Muscle layer of duodenum (tissue), 2 donors: Measurements from ENCODE around the gene RPS2.
"Not testable (repeated sequence)": the region's sequence is repeated elsewhere in the genome, so short reads cannot be mapped to it uniquely, and the experiment has no call there.

Experiments
- H3K27ac ChIP-seq: one replicate; pipeline ENCODE4 v1.7.0; 2013; ENCODE audit warnings: mild to moderate bottlenecking, low read length
- H3K27me3 ChIP-seq: one replicate; pipeline ENCODE4 v1.7.0; 2013; ENCODE audit warnings: low read depth, mild to moderate bottlenecking, control low read depth, low read length
- H3K36me3 ChIP-seq, 2 donors: one replicate each; pipeline ENCODE4 v1.7.0; 2013; ENCODE audit warnings: low read length in 2 of 2, control low read depth in 1 of 2, mild to moderate bottlenecking in 1 of 2; ENCODE audit not compliant: insufficient read depth in 2 of 2, control insufficient read depth in 1 of 2
- H3K4me1 ChIP-seq, 2 donors: one replicate each; pipeline ENCODE4 v1.7.0; 2013; ENCODE audit warnings: low read length in 2 of 2, mild to moderate bottlenecking in 2 of 2, control low read depth in 1 of 2, moderate library complexity in 1 of 2; ENCODE audit not compliant: insufficient read depth in 2 of 2, control insufficient read depth in 1 of 2
- H3K4me3 ChIP-seq, 2 donors: one replicate each; pipeline ENCODE4 v1.7.0; 2013; ENCODE audit warnings: low read length in 2 of 2, low read depth in 1 of 2, mild to moderate bottlenecking in 1 of 2
- H3K9me3 ChIP-seq, 2 donors: one replicate each; pipeline ENCODE4 v1.7.0; 2013; ENCODE audit warnings: low read length in 2 of 2, control low read depth in 1 of 2, mild to moderate bottlenecking in 1 of 2; ENCODE audit not compliant: control insufficient read depth in 1 of 2
- donor health status: healthy.

RPS2 gene

DNA sequence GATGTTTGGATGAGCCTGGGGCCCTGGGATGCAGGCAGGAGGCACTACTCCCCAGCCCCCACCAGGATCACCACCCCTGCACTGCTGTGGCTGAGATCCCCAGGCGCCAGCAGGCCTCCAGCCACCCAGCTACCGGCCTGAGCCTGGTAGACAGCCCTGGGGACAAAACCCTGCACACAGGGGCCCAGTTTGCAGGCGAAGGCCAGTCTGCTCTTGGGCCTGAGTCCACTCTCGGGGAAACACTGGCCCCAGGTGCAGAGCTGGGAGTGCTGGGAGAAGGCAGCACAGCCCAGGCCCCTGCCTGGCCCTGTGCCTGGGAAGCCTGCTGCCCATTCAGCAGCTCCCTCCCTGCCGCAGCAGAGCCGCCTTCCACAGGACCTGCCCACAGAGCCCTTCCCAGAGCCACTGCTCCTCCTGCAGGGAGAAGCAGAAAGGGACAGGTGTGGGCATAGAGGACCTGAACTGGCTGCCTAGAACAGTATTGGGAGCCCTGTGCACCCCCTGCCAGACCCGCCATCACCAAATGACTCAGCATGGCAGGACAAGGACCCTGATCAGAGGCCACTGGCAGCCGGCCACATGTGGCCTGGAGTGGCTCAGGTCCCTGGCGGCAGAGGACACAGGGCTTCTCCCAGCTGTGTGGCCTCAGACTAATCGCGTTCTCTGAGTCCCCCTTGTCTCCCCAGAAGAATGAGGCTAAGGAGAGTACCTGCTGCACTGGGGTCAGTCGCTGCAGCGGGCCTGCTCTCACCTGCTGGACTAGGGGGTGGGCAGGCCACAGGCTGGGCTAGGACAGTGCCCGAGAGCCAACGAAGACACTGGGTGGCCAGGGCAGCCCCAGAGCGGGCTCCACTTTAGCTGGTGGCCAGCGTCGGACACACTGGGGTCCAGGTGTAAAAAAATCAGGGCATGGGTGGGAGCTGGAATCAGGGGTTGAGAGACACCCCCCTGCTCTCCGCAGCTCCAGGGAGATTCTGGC, 32.3 kb downstream of the RPS2 start:
- Histone ChIP-seq H3K9me3 (no peaks in the 10 kb centered on the region), H3K27ac (no peak overlapping the region), H3K4me1 (peaks cover 0 to 3% of the 10 kb centered on the region in 2 donors), H3K36me3 (peaks cover 4 to 5% of the 10 kb centered on the region in 2 donors), H3K27me3 (no peaks in the 10 kb centered on the region), H3K4me3 (no peak overlapping the region)

DNA sequence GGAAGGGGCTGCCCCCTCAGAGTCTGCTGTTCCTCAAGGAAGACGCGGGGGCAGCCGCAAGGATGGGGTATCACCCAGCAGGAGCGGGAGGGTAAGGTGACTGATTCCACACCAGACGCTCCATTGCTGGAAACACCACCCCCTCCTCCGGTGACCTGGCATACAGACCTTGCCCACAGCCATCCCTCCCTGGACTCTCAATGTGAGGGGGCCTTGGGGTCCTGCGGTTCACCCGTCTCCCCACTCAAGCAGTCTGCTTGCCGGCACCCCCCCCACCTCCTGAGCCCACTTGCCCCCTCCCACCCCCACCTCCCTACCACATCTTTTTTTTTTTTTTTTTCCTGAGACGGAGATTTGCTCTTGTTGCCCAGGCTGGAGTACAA, 34.3 kb downstream of the RPS2 start:
- Histone ChIP-seq H3K4me1 (peaks cover 0 to 3% of the 10 kb centered on the region in 2 donors), H3K27me3 (no peaks in the 10 kb centered on the region), H3K27ac (no peak overlapping the region), H3K9me3 (no peaks in the 10 kb centered on the region), H3K4me3 (no peak overlapping the region), H3K36me3 (no peaks in the 10 kb centered on the region)

DNA sequence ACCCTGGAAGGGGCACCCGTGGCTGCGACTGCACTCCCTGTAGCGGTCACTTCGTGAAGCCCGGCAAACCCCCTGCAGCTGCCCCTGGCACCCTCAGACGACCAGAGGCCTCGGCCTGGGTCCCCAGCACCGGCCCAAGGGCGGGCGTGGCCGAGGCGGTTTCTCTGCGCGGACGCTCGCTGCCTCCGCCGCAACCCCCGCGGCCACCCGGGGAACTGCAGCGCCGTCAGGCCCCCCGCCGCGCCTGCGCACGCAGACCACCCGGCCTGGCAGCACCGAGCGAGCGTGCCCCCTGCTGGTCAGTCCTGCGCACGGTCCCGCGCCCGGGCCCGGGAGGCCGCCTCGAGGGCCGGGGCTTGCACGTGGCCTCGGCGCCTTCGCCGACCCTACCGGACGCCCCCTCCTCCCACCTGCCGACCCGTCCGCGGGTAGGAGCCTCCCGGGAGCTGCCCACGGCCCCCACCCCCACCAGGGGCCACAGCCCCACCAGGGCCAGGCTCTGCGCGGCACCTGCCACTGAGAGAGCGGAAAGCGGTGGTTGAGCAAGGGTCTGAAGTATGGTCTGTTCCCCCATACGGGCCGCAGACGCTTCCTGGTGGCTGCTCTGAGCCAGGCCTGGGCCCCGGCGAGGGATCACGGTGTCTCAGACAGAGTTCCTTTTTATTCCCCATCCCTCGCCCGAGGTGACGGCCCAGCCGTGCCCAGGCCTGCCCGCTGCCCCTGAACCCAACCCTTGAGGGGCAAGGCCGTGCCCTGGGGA, 34.9 kb downstream of the RPS2 start:
- no peaks in the 10 kb centered on the region for H3K36me3 ChIP-seq
- H3K27ac ChIP-seq: no peak overlapping the region
- H3K9me3 ChIP-seq: no peaks in the 10 kb centered on the region
- H3K4me3 ChIP-seq: peak overlapping the region in 1 of 2 donors; percentile 77
- peaks cover 0 to 3% of the 10 kb centered on the region in 2 donors for H3K4me1 ChIP-seq
- H3K27me3 ChIP-seq: no peaks in the 10 kb centered on the region

DNA sequence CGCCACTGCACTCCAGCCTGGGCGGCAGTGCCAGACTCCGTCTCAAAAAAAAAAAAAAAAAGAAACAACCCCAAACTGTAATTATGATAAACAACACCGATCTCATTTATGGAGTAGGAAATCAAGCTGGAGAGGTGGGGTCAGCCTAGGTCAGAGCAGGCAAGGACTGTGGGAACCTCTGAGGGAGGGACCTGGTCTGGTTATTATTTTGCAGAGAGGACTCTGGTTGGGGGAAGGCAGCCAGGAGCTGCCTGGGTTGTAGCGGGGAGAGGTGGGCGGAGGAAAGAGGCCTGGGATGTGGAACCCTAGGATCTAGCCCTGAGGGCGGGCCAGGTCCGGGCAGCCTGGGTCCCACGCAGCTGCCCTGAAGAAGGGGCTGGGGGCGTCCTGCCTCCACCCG, 35.5 kb downstream of the RPS2 start:
- H3K4me3 ChIP-seq: peak overlapping the region; percentile 47 to 77
- no peaks in the 10 kb centered on the region for H3K9me3 ChIP-seq
- no peaks in the 10 kb centered on the region for H3K27me3 ChIP-seq
- H3K4me1 ChIP-seq: peaks cover 0 to 3% of the 10 kb centered on the region in 2 donors
- H3K36me3 ChIP-seq: no peaks in the 10 kb centered on the region
- no peak overlapping the region for H3K27ac ChIP-seq

DNA sequence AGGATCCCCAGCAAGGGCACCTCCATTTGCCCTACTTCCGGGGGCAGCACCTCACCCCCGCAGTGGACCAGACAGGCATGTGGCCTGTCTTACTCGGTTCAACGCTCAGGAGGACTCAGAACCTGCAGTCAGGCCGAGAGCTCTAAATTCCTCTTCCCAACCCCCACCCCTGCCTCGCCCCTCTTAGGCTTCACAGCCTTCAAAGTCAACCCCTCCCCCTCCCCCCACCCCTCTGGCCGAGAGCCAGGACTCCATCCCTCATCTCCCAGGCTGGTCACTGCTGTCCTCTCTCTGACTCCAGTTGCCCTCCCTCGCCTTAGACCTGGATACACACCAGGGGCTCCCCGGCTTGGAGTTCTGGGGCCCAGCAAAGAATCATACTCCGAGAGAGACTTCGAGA, 38.4 kb downstream of the RPS2 start:
- Histone ChIP-seq H3K27ac (no peak overlapping the region), H3K4me3 (no peak overlapping the region), H3K4me1 (peaks cover 0 to 10% of the 10 kb centered on the region in 2 donors), H3K9me3 (peaks cover 0 to 2% of the 10 kb centered on the region in 2 donors), H3K36me3 (no peaks in the 10 kb centered on the region), H3K27me3 (peaks cover 15% of the 10 kb centered on the region)

DNA sequence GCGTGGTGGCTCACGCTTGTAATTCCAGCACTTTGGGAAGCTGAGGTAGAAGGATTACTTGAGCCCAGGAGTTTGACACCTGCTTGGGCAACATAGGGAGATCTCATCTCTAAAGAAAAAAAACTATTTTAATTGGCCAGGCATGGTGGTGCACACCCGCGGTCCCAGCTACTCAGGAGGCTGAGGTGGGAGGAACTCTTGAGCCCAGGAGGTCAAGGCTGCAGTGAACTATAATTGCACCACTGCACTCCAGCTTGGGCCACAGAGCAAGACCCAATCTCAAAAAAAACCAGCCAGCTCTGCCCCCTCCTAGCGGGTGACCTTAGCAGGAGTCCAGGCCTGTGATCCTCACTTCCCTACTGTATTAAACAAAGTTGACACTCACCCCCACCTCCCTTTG, 40.5 kb downstream of the RPS2 start:
- peaks cover 0 to 2% of the 10 kb centered on the region in 2 donors for H3K9me3 ChIP-seq
- H3K27me3 ChIP-seq: peaks cover 37% of the 10 kb centered on the region
- no peak overlapping the region for H3K4me3 ChIP-seq
- H3K36me3 ChIP-seq: no peaks in the 10 kb centered on the region
- no peak overlapping the region for H3K27ac ChIP-seq
- H3K4me1 ChIP-seq: peaks cover 0 to 8% of the 10 kb centered on the region in 2 donors

DNA sequence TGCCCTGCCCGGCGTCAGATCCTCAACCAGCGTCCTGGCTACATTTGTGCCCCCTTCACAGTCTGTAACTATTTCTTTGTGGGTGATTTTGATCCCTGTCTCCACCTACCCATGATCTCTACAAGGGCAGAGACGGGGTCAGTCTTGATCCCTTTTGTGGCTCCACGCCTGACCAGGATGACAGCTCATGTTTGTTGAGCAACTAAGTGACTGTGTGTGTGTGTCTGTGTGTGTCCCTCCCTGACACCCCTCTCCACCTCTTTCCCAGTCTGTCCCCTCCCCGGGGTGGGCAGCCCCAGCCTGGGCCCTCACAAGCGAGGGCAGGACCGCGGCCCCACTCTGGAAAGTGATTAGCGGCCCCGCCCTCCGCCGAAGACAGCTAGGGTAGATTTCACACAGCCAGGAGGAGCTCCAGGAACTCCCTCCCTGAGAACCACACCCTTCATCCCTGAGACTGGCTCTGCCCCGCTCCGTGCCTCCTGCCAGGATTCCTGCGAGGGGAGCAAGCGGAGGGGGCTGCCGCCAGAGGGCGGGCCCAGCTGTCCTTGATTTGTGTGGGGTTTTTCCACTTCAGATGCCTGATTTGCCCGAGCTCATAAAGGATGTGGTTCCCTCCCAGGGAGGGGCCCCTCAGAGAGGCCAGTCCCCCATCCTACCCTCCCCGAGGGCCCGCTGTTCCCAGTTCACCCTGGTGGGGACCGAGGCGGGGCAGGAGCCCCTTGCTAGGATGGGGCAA, 41.2 kb downstream of the RPS2 start:
- Histone ChIP-seq H3K36me3 (no peaks in the 10 kb centered on the region), H3K27me3 (peaks cover 43% of the 10 kb centered on the region), H3K4me1 (peaks cover 0 to 9% of the 10 kb centered on the region in 2 donors), H3K9me3 (peaks cover 0 to 2% of the 10 kb centered on the region in 2 donors), H3K4me3 (no peak overlapping the region), H3K27ac (no peak overlapping the region)

DNA sequence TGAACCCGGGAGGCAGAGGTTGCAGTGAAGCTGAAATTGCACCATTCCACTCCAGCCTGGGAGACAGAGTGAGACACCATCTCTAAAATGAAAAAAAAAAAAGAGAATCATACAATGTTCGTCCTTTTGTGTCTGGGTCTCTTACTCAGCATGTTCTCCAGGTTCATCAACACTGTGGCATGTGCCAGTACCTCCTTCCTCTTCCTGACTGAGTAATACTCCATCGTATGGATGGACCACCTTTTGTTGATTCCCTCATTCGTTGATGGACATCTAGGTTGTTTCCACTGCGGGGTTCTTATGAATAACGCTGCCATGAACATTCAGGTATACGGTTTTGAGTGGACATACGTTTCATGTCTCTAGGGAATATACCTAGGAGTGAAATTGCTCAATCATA, 42.3 kb downstream of the RPS2 start:
- Histone ChIP-seq H3K36me3 (no peaks in the 10 kb centered on the region), H3K27me3 (peaks cover 48% of the 10 kb centered on the region)

DNA sequence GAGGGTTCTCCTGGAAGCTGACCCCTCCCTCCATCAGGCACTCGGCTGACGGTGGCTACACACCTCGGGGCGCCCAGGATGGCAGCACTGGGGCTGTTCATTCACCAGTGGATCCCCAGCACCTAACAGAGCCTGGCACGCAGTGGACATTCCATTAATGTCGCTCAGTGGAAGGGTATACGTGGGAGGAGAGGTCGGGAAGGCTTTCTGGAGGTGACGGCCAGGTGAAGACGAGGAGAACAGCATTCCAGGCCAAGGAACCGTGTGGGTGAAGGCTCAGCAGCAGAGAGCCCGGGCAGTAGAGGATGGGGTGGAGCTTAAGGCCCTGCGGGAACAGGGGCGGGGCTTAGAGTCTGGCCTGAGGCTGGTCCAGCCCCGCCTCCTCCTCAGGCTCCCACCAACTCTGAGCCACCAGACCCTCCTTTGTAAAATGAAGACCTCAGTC, 43.9 kb downstream of the RPS2 start:
- Histone ChIP-seq H3K9me3 (peaks cover 0 to 2% of the 10 kb centered on the region in 2 donors), H3K4me3 (no peak overlapping the region), H3K27ac (no peak overlapping the region), H3K27me3 (peaks cover 63% of the 10 kb centered on the region), H3K36me3 (no peaks in the 10 kb centered on the region), H3K4me1 (peaks cover 0 to 17% of the 10 kb centered on the region in 2 donors)

More for the DNA sequence above, 42.3 kb downstream of the RPS2 start:
- no peak overlapping the region for H3K4me3 ChIP-seq
- peaks cover 0 to 14% of the 10 kb centered on the region in 2 donors for H3K4me1 ChIP-seq
- no peak overlapping the region for H3K27ac ChIP-seq
- H3K9me3 ChIP-seq: peaks cover 0 to 2% of the 10 kb centered on the region in 2 donors

DNA sequence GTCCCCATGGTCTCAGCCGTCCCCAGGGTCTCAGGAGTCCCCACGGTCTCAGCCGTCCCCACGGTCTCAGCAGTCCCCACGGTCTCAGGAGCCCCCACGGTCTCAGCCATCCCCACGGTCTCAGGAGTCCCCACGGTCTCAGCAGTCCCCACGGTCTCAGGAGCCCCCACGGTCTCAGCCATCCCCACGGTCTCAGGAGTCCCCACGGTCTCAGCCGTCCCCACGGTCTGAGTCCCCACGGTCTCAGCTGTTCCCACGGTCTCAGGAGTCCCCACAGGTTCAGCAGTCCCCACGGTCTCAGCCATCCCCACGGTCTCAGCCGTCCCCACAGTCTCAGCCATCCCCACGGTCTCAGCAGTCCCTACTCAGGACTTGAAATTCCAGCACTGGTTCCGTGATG, 44.5 kb downstream of the RPS2 start:
- H3K27ac ChIP-seq, H3K4me3 ChIP-seq, H3K9me3 ChIP-seq, H3K36me3 ChIP-seq: not testable (repeated sequence)
- Histone ChIP-seq H3K27me3 (peaks cover 68% of the 10 kb centered on the region), H3K4me1 (peaks cover 0 to 17% of the 10 kb centered on the region in 2 donors)
